ENCODE data around the gene C7orf33.
"Not testable (repeated sequence)": the region's sequence is repeated elsewhere in the genome, so short reads cannot be mapped to it uniquely, and the experiment has no call there.

Gene C7orf33

DNA sequence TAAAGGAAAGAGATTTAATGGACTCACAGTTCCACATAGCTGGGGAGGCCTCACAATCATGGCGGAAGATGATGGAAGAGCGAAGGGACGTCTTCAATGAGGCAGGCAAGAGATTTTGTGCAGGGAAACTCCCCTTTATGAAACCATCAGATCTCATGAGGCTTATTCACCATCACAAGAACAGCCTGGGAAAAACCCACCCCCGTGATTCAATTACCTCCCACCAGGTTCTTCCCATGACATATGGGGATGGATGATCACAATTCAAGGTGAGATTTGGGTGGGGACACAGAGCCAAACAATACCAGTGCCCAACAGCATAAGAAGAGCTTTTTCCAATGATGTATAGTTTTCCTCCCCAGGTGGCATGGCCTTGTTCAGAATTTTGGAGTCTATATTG lies 11.2 kb upstream of the C7orf33 start:
- DNase-seq (ENCODE audit: low read depth in 4 of 4, low spot score in 1 of 4), result no peak

DNA sequence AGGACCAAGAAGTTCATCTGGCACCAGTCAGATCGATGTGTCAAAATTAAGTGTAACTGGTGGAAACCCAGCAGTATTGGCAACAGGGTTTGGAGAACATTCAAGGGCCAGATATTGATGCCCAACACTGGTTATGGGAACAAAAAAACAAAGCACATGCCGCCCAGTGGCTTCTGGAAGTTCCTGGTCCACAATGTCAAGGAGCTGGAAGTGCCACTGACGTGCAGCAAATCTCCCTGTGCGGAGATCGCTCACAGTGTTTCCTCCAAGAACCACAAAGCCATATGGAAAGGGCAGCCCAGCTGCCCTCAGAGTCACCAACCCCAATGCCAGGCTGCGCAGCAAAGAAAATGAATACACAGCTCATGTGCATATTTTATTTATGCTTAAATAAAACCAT lies 10.1 kb upstream of the C7orf33 start:
- no peak for DNase-seq (ENCODE audit: low read depth in 4 of 4, low spot score in 1 of 4)

DNA sequence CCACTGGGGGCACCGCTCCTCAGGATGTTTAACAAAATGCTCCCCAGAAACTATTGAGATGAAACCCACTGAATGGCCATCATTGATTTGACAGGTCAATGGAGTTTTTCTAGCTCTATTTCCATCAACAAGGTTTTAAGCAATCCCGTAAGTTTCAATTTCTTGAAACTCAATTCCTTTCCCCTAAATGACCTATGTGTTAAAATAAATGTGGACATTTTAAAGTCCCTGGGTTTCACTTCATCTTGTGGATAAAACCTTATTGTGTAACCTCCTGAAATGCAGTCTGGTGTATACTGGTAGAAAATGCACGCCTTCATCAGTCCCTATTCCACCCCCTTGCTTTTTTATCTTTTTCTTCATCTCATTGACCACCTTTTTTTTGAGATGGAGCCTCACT lies 8.9 kb upstream of the C7orf33 start:
- DNase-seq (ENCODE audit: low read depth in 4 of 4, low spot score in 1 of 4), result no peak

- no peak for DNase-seq (ENCODE audit: low read depth in 4 of 4, low spot score in 1 of 4)
Observed at GRCh38 chr7:148584154-148584827, 6.3 kb upstream of the C7orf33 start.

DNA sequence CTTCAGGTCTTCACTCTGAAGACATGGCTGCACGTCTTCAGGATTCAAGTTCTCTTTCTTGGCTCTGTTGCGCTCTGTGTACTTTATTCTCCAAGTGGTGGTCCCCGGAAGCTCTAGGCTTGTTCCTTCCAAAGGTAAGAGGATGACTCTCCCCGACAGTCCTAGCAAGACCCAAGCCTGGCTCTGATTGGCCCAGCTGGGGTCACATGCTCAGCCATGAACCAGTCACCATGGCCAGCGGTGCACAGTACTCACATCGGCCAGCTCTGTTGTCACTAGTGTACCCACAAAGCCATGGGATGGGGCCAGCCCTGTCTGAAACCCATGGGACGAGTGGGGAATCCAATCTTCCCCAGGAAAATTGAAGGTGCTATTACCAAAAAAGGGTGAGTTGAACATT lies 5.2 kb upstream of the C7orf33 start:
- no peak for DNase-seq (ENCODE audit: low read depth in 4 of 4, low spot score in 1 of 4)

- no peak for DNase-seq (ENCODE audit: low read depth in 4 of 4, low spot score in 1 of 4)
Observed at GRCh38 chr7:148587076-148587475, 3.5 kb upstream of the C7orf33 start.

- no peak for DNase-seq (ENCODE audit: low read depth in 4 of 4, low spot score in 1 of 4)
Observed at GRCh38 chr7:148588168-148588567, 2.4 kb upstream of the C7orf33 start.

DNA sequence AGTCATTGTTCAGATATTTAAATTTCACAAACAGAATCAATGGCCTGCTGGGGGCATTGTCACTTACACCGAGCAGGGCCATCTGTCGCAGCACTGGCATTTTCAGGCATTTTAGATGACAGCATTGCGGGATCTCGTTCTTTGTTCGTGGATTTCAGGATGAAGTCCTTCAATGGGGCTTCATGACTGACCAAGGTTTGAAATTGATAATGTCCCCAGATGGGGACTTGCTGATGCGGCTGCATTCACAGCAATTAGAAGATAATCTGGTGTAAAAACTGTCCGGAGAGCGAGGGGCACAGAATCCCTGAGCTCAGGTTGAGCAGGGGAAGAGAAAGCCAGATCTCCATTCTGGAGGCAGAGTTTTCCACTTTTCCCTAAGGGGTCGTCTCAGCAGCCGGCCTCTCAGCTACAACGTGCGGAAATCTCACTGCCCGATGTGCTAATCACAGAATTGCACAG lies 1.9 kb upstream of the C7orf33 start:
- no peak for DNase-seq (ENCODE audit: low read depth in 4 of 4, low spot score in 1 of 4)

- no peak for DNase-seq (ENCODE audit: low read depth in 4 of 4, low spot score in 1 of 4)
Observed at GRCh38 chr7:148589640-148590039, 926 bp upstream of the C7orf33 start.

- DNase-seq (ENCODE audit: low read depth in 4 of 4, low spot score in 1 of 4), result not testable (repeated sequence)
Observed at GRCh38 chr7:148596354-148596753, 5.8 kb downstream of the C7orf33 start.

GRCh38 chr7:148598351-148598750 lies 7.8 kb downstream of the C7orf33 start:
- DNase-seq (ENCODE audit: low read depth in 4 of 4, low spot score in 1 of 4), result no peak

- no peak for DNase-seq (ENCODE audit: low read depth in 4 of 4, low spot score in 1 of 4)
Observed at GRCh38 chr7:148605350-148605749, 14.8 kb downstream of the C7orf33 start.

- DNase-seq (ENCODE audit: low read depth in 4 of 4, low spot score in 1 of 4), result no peak
Observed at GRCh38 chr7:148607151-148607661, 16.6 kb downstream of the C7orf33 start.

DNA sequence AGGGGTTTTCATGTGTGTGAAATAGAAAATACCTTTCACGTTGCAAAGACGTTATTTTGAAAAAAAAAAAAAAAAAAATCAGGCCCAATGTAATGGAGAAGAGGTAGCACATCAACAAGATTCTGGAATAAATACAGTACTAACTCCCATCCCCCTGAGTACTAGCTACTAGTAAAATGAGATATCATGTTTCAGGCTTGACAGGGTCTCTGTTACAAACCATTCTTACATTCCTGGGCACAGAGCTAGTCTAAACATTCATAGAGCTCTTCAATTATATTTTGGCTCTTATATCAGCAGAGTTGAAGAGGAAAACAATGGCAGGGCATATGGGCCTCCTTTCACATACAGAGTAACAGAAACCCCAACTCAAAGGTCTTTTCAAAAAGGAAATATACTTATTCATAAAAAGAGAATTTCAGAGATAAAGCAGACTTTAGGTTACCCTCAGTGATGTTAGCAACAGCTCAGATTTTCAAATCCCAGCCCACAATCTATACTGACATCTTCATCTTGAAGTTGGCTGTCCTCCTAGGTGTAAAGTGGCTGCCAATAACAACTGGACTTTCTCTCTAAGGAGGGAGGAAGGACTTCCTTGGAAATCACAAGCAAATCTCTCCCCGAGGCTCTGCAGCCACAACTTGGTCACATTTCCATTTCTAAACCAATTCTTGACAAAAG lies 18.6 kb downstream of the C7orf33 start:
- no peak for DNase-seq (ENCODE audit: low read depth in 4 of 4, low spot score in 1 of 4)

- no peak for DNase-seq (ENCODE audit: low read depth in 4 of 4, low spot score in 1 of 4)
Observed at GRCh38 chr7:148611692-148612091, 21.1 kb downstream of the C7orf33 start.

- no peak for DNase-seq (ENCODE audit: low read depth in 4 of 4, low spot score in 1 of 4)
Observed at GRCh38 chr7:148615085-148615730, 24.6 kb downstream of the C7orf33 start.

- DNase-seq (ENCODE audit: low read depth in 4 of 4, low spot score in 1 of 4), result no peak
Observed at GRCh38 chr7:148620749-148621359, 30.3 kb downstream of the C7orf33 start.

DNA sequence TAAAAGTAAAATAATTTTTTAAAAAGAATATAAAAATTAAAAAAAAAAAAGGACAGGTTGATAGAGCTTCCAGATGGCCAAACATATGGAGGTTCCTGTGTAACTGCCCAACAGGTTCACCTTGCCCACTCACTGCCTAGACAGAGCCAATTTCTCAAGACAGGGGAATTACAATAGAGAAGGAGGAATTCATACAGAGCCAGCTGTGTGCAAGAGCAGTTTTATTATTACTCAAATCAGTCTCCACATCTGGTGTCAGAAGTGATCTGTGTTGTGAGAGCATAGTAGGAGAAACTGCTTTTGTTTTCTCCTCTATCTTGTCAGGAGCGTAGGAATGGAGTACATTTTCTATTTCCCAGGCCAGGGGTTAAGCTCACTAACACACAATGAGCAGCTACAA lies 31.0 kb downstream of the C7orf33 start:
- no peak for DNase-seq (ENCODE audit: low read depth in 4 of 4, low spot score in 1 of 4)

GRCh38 chr7:148622887-148623585 lies 32.5 kb downstream of the C7orf33 start:
- DNase-seq (ENCODE audit: low read depth in 4 of 4, low spot score in 1 of 4), result no peak

DNA sequence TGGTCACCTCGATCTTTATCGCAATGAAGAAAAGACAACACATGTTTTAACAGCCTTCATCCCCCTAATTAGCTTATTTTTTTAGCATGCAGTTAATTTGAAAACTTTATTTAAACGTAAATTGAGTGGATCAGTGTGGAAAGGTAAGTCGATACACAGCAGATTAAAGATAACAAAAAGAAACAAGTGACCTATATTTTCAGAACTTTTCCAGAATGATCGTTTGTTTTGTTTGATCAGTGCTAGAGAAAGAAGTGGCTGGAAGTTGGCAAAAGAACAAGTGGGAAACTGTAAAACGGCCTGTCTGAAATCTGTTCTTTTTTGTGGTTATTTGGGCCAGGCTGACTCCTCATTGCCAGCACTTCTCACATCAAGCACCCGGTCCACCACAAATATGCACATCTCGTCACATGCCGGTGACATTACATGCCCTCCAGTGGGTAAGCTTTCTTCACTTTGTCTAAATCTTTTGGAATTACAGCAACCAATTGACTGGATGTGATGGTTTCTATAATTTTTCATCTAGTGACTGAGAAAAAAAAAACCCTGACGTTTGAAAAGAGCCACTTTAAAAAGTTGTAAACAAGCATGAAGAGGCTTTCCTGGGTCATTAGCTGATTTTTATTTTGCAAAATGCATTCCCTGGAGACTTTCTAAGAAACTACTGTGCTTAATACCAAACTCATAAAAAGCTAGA lies 33.2 kb downstream of the C7orf33 start:
- DNase-seq (ENCODE audit: low read depth in 4 of 4, low spot score in 1 of 4), result no peak
